DOHH2 (cell line): Measurements from ENCODE around the gene CPSF7.
"Not testable (repeated sequence)": the region's sequence is repeated elsewhere in the genome, so short reads cannot be mapped to it uniquely, and the experiment has no call there.

Source experiments
- H3F3A ChIP-seq: fragments of 200-600 bp; sonication (generic), shearing (Covaris generic); 2 replicates; pipeline ENCODE4 v1.6.0; 2016; ENCODE audit warnings: antibody characterized with exemption, mild to moderate bottlenecking; ENCODE audit not compliant: control insufficient read depth, insufficient read depth
- H3K27ac ChIP-seq: fragments of 200-600 bp; sonication (generic); 2 replicates; pipeline ENCODE4 v1.5.1; 2014; ENCODE audit warnings: low read depth, mild to moderate bottlenecking, low read length, moderate library complexity
- H3K27me3 ChIP-seq: fragments of 200-600 bp; sonication (generic); 2 replicates; pipeline ENCODE4 v1.6.1; 2014; ENCODE audit warnings: mild to moderate bottlenecking, low read length, mixed read lengths; ENCODE audit not compliant: control insufficient read depth
- H3K36me3 ChIP-seq: fragments of 200-600 bp; sonication (generic); 2 replicates; pipeline ENCODE4 v1.6.1; 2014; ENCODE audit warnings: mild to moderate bottlenecking, low read length, moderate library complexity, mixed read lengths; ENCODE audit not compliant: control insufficient read depth
- H3K4me1 ChIP-seq: fragments of 200-600 bp; sonication (generic); 2 replicates; pipeline ENCODE4 v1.6.1; 2014; ENCODE audit warnings: mild to moderate bottlenecking, low read length, mixed read lengths; ENCODE audit not compliant: control insufficient read depth
- H3K4me2 ChIP-seq: fragments of 200-600 bp; sonication (generic); 2 replicates; pipeline ENCODE4 v1.6.0; 2014; ENCODE audit warnings: mild to moderate bottlenecking, low read length, moderate library complexity
- H3K4me3 ChIP-seq: fragments of 200-600 bp; sonication (generic); 2 replicates; pipeline ENCODE4 v1.5.1; 2014; ENCODE audit warnings: mild to moderate bottlenecking, low read length, mixed read lengths
- H3K79me2 ChIP-seq: fragments of 200-600 bp; sonication (generic); 2 replicates; pipeline ENCODE4 v1.6.1; 2014; ENCODE audit warnings: mild to moderate bottlenecking, low read length, mixed read lengths; ENCODE audit not compliant: control insufficient read depth
- H3K9me2 ChIP-seq: fragments of 200-600 bp; sonication (generic); replicated peaks from 2 replicates; pipeline ENCODE4 v1.6.1; 2014; ENCODE audit warnings: mild to moderate bottlenecking, low read length, mixed read lengths; ENCODE audit not compliant: control insufficient read depth
- H3K9me3 ChIP-seq: fragments of 200-600 bp; sonication (generic); 2 replicates; pipeline ENCODE4 v1.6.1; 2014; ENCODE audit warnings: antibody characterized with exemption, low read length, mixed read lengths; ENCODE audit not compliant: control insufficient read depth, insufficient read depth
- H4K20me1 ChIP-seq: fragments of 200-600 bp; sonication (generic); 2 replicates; pipeline ENCODE4 v1.6.0; 2014; ENCODE audit warnings: low read depth, mild to moderate bottlenecking, antibody characterized with exemption, low read length, moderate library complexity; ENCODE audit not compliant: control insufficient read depth, insufficient read depth
- CTCF ChIP-seq: fragments of 200-600 bp; sonication (generic); IDR thresholded peaks from one replicate; pipeline ENCODE4 v1.5.1; 2014; ENCODE audit warnings: antibody characterized with exemption, mild to moderate bottlenecking, low read depth, low read length; ENCODE audit not compliant: poor library complexity, severe bottlenecking
- EZH2phosphoT487 ChIP-seq: fragments of 200-600 bp; sonication (generic); IDR thresholded peaks from 2 replicates; pipeline ENCODE4 v1.6.1; 2017; ENCODE audit warnings: borderline replicate concordance, mild to moderate bottlenecking, antibody characterized with exemption, low read length, moderate library complexity, mixed read lengths

The CPSF7 gene

GRCh38 chr11:61384271-61385242 lies 45.2 kb downstream of the CPSF7 start:
- H3K36me3 ChIP-seq: no peaks in the 10 kb centered on the region
- H3F3A ChIP-seq: no peaks in the 10 kb centered on the region
- H3K27me3 ChIP-seq: no peaks in the 10 kb centered on the region
- no peaks in the 10 kb centered on the region for H4K20me1 ChIP-seq
- no peak overlapping the region for H3K27ac ChIP-seq
- peaks cover 12% of the 10 kb centered on the region for H3K4me1 ChIP-seq
- no peaks in the 10 kb centered on the region for H3K79me2 ChIP-seq
- H3K4me3 ChIP-seq: no peak overlapping the region
- no peak overlapping the region for H3K4me2 ChIP-seq
- no peaks in the 10 kb centered on the region for H3K9me3 ChIP-seq
- TF ChIP-seq CTCF (no peak), EZH2phosphoT487 (no peak)
- no peaks in the 10 kb centered on the region for H3K9me2 ChIP-seq

- H3K9me2 ChIP-seq, H3K9me3 ChIP-seq, H3K36me3 ChIP-seq, H3F3A ChIP-seq, H3K4me2 ChIP-seq, H3K27me3 ChIP-seq, H4K20me1 ChIP-seq, H3K79me2 ChIP-seq, H3K4me3 ChIP-seq, H3K27ac ChIP-seq: not testable (repeated sequence)
- H3K4me1 ChIP-seq: peaks cover 12% of the 10 kb centered on the region
Measured at GRCh38 chr11:61383859-61384258, 45.9 kb downstream of the CPSF7 start.

- TF ChIP-seq EZH2phosphoT487 (no peak), CTCF (no peak)
- H3K36me3 ChIP-seq: no peaks in the 10 kb centered on the region; the same call in 1 of the 2 replicates
Measured at GRCh38 chr11:61380884-61381283, 48.9 kb downstream of the CPSF7 start.

GRCh38 chr11:61378713-61379313 lies 51.0 kb downstream of the CPSF7 start:
- no peaks in the 10 kb centered on the region for H3K79me2 ChIP-seq
- no peaks in the 10 kb centered on the region for H3F3A ChIP-seq
- no peaks in the 10 kb centered on the region for H3K9me2 ChIP-seq
- no peak overlapping the region for H3K4me2 ChIP-seq
- peaks cover 8% of the 10 kb centered on the region for H3K36me3 ChIP-seq
- H3K4me3 ChIP-seq: no peak overlapping the region
- no peak overlapping the region for H3K27ac ChIP-seq
- TF ChIP-seq CTCF (no peak), EZH2phosphoT487 (no peak)
- no peaks in the 10 kb centered on the region for H3K9me3 ChIP-seq
- H3K27me3 ChIP-seq: no peaks in the 10 kb centered on the region
- H3K4me1 ChIP-seq: no peaks in the 10 kb centered on the region
- no peaks in the 10 kb centered on the region for H4K20me1 ChIP-seq

More at GRCh38 chr11:61380884-61381283, 48.9 kb downstream of the CPSF7 start:
- Histone ChIP-seq H3K4me2 (no peak overlapping the region), H3K4me3 (no peak overlapping the region), H4K20me1 (no peaks in the 10 kb centered on the region), H3K4me1 (peaks cover 11% of the 10 kb centered on the region), H3K9me2 (no peaks in the 10 kb centered on the region), H3K9me3 (no peaks in the 10 kb centered on the region), H3F3A (no peaks in the 10 kb centered on the region), H3K27ac (no peak overlapping the region), H3K79me2 (no peaks in the 10 kb centered on the region), H3K27me3 (no peaks in the 10 kb centered on the region)
